NCI-H1092 treated with DMSO at 0.1 percent for 48 hours (cell line): Measurements from ENCODE around the gene RER1.

Experiments used
- DNase-seq: peaks from one replicate; lab custom pipeline; 2025; lab: John Stamatoyannopoulos, UW

The RER1 gene

GRCh38 chr1:2391041-2391930 lies at the start of gene RER1, which contains the start of gene MORN1:
Gene RER1 (plus strand): TSS chr1:2391841. CDS start chr1:2395791, 3,950 bp downstream.
Gene MORN1 (minus strand): TSS chr1:2391554. CDS start chr1:2391533, 21 bp downstream.
- DNase-seq, result peak; percentile 93

GRCh38 chr1:2342384-2343022 lies 49.1 kb upstream of the RER1 start:
- DNase-seq, result no peak

GRCh38 chr1:2343023-2343935 lies 48.4 kb upstream of the RER1 start:
- DNase-seq, result no peak

GRCh38 chr1:2344121-2344681 lies 47.4 kb upstream of the RER1 start:
- no peak for DNase-seq

- no peak for DNase-seq
Observed at GRCh38 chr1:2344744-2345296, 46.8 kb upstream of the RER1 start.

- DNase-seq, result no peak
Observed at GRCh38 chr1:2345297-2346075, 46.2 kb upstream of the RER1 start.

GRCh38 chr1:2346691-2347408 lies 44.8 kb upstream of the RER1 start:
- DNase-seq, result no peak

- no peak for DNase-seq
Observed at GRCh38 chr1:2347409-2347785, 44.2 kb upstream of the RER1 start.

GRCh38 chr1:2347896-2348295 lies 43.7 kb upstream of the RER1 start:
- no peak for DNase-seq

- no peak for DNase-seq
Observed at GRCh38 chr1:2348346-2349325, 43.0 kb upstream of the RER1 start.

- peak; percentile 1 for DNase-seq
Observed at GRCh38 chr1:2349806-2350205, 41.8 kb upstream of the RER1 start.

- DNase-seq, result no peak
Observed at GRCh38 chr1:2350501-2350900, 41.1 kb upstream of the RER1 start.

GRCh38 chr1:2350911-2351655 lies 40.6 kb upstream of the RER1 start:
- no peak for DNase-seq

GRCh38 chr1:2351723-2352122 lies 39.9 kb upstream of the RER1 start:
- no peak for DNase-seq

- no peak for DNase-seq
Observed at GRCh38 chr1:2352341-2352896, 39.2 kb upstream of the RER1 start.

GRCh38 chr1:2352897-2353550 lies 38.6 kb upstream of the RER1 start:
- no peak for DNase-seq
